Liver (tissue), 3 donors: ENCODE results near the gene GMEB1.

Source experiments
- GABPA ChIP-seq, 2 donors: IDR thresholded peaks in 1 of 2; conservative IDR thresholded peaks in 1 of 2; 2 replicates each; pipeline ENCODE4 v1.6.1; 2016; ENCODE audit warnings: antibody characterized with exemption in 2 of 2, mild to moderate bottlenecking in 1 of 2, moderate library complexity in 1 of 2
- JUND ChIP-seq, 2 donors: IDR thresholded peaks; 2 replicates each; pipeline ENCODE4 v1.6.1; 2016; ENCODE audit warnings: antibody characterized with exemption in 2 of 2
- MAX ChIP-seq: IDR thresholded peaks from 2 replicates; pipeline ENCODE4 v1.6.1; 2016; ENCODE audit warnings: antibody characterized with exemption
- RAD21 ChIP-seq, 2 donors: IDR thresholded peaks; 2 replicates each; pipeline ENCODE4 v1.6.1; 2016; ENCODE audit warnings: antibody characterized with exemption in 2 of 2, mild to moderate bottlenecking in 2 of 2
- REST ChIP-seq: IDR thresholded peaks from 2 replicates; pipeline ENCODE4 v1.6.1; 2016; ENCODE audit warnings: antibody characterized with exemption, mild to moderate bottlenecking
- SP1 ChIP-seq: IDR thresholded peaks from 2 replicates; pipeline ENCODE4 v1.6.1; 2018; ENCODE audit warnings: antibody characterized with exemption, mild to moderate bottlenecking
- YY1 ChIP-seq: IDR thresholded peaks from 2 replicates; pipeline ENCODE4 v1.6.1; 2016; ENCODE audit warnings: antibody characterized with exemption, mild to moderate bottlenecking
- ZBTB33 ChIP-seq: IDR thresholded peaks from 2 replicates; pipeline ENCODE4 v1.6.1; 2016; ENCODE audit warnings: antibody characterized with exemption
- TF ChIP-seq, protein P1 (sequence below): fragments of 150-350 bp; IDR thresholded peaks from 2 replicates; pipeline ENCODE4 v1.5.1; 2017; ENCODE audit warnings: improper control_type of control experiment, low read depth, low read length; ENCODE audit not compliant: missing input control
- donor health status: healthy.
- donor health status: healthy.

DNA sequence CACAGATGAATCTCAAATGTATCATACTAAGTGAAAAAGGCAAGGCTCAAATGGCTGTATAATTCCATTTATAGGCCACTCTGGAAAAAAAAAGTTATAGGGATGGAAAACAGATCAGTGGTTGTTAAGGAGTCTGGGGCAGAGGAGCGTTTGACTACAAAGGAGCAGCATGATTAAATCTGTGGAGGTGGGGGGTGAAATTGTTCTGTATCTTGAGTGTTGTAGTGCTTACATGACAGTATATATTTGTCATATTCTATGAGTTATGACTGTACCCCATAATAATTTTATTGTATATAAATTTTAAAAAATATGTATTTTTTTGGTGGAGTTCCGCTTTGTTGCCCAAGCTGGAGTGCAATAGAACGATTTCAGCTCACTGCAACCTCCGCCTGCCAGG is 36.0 kb upstream of the GMEB1 start:
- TF ChIP-seq, protein P1, sequence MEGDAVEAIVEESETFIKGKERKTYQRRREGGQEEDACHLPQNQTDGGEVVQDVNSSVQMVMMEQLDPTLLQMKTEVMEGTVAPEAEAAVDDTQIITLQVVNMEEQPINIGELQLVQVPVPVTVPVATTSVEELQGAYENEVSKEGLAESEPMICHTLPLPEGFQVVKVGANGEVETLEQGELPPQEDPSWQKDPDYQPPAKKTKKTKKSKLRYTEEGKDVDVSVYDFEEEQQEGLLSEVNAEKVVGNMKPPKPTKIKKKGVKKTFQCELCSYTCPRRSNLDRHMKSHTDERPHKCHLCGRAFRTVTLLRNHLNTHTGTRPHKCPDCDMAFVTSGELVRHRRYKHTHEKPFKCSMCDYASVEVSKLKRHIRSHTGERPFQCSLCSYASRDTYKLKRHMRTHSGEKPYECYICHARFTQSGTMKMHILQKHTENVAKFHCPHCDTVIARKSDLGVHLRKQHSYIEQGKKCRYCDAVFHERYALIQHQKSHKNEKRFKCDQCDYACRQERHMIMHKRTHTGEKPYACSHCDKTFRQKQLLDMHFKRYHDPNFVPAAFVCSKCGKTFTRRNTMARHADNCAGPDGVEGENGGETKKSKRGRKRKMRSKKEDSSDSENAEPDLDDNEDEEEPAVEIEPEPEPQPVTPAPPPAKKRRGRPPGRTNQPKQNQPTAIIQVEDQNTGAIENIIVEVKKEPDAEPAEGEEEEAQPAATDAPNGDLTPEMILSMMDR: no peak
- TF ChIP-seq ZBTB33 (no peak), JUND (IDR thresholded peaks at IDR 0.05) (no peak), REST (no peak), YY1 (no peak), GABPA (IDR thresholded peaks at IDR 0.05 in 1 of 2, conservative IDR thresholded peaks at IDR 0.05 in 1 of 2) (no peak), MAX (no peak), SP1 (no peak), RAD21 (IDR thresholded peaks at IDR 0.05) (no peak)
